ENCODE measurements around the gene RETN.
"Not testable (repeated sequence)": the region's sequence is repeated elsewhere in the genome, so short reads cannot be mapped to it uniquely, and the experiment has no call there.

RETN gene

GRCh38 chr19:7643031-7643415, 25.8 kb upstream of the RETN start:
- ATAC-seq = no peak
- no peak for TF ChIP-seq OSR1 (CRISPR knock-in tag; IDR thresholded peaks at IDR 0.05)
- no peak for TF ChIP-seq TCF4 (CRISPR knock-in tag; IDR thresholded peaks at IDR 0.05; ENCODE audit: borderline replicate concordance)
- TF ChIP-seq ARNTL (CRISPR knock-in tag; IDR thresholded peaks at IDR 0.05; ENCODE audit: borderline replicate concordance, low read depth) = no peak
- TF ChIP-seq ISL1 (CRISPR knock-in tag; IDR thresholded peaks at IDR 0.05) = no peak
- no peak for TF ChIP-seq PATZ1 (CRISPR knock-in tag; IDR thresholded peaks at IDR 0.05; ENCODE audit: borderline replicate concordance)
- no peak for TF ChIP-seq GLIS3 (CRISPR knock-in tag; IDR thresholded peaks at IDR 0.05)
- TF ChIP-seq POU6F1 (CRISPR knock-in tag; IDR thresholded peaks at IDR 0.05; ENCODE audit: borderline replicate concordance, low read depth) = no peak
- TF ChIP-seq ZFP30 (CRISPR knock-in tag; IDR thresholded peaks at IDR 0.05) = no peak
- no peak for TF ChIP-seq TOX (CRISPR knock-in tag; IDR thresholded peaks at IDR 0.05; ENCODE audit: borderline replicate concordance)
- TF ChIP-seq TSHZ2 (CRISPR knock-in tag; IDR thresholded peaks at IDR 0.05) = no peak
- TF ChIP-seq ZC3H10 (CRISPR knock-in tag; IDR thresholded peaks at IDR 0.05) = no peak
- TF ChIP-seq ESRRG (CRISPR knock-in tag; IDR thresholded peaks at IDR 0.05) = no peak
- TF ChIP-seq RARB (CRISPR knock-in tag; IDR thresholded peaks at IDR 0.05) = no peak

GRCh38 chr19:7643629-7644549, 25.0 kb upstream of the RETN start:
- ATAC-seq = not testable (repeated sequence)

- no peak for TF ChIP-seq ZFP3 (CRISPR knock-in tag; IDR thresholded peaks at IDR 0.05)
- TF ChIP-seq RARB (CRISPR knock-in tag; IDR thresholded peaks at IDR 0.05) = no peak
- TF ChIP-seq ZNF70 (CRISPR knock-in tag; IDR thresholded peaks at IDR 0.05) = no peak
- no peak for TF ChIP-seq TOX (CRISPR knock-in tag; IDR thresholded peaks at IDR 0.05; ENCODE audit: borderline replicate concordance)
- TF ChIP-seq GLIS3 (CRISPR knock-in tag; IDR thresholded peaks at IDR 0.05) = no peak
- ATAC-seq = no peak
These were observed 24.3 kb upstream of the RETN start for GRCh38 chr19:7644550-7644877.

GRCh38 chr19:7645163-7645562, 23.7 kb upstream of the RETN start:
- TF ChIP-seq ZNF70 (CRISPR knock-in tag; IDR thresholded peaks at IDR 0.05) (no peak), ARNTL (CRISPR knock-in tag; IDR thresholded peaks at IDR 0.05; ENCODE audit: borderline replicate concordance, low read depth) (no peak), SNAI2 (CRISPR knock-in tag; IDR thresholded peaks at IDR 0.05) (no peak), ZNF8 (CRISPR knock-in tag; IDR thresholded peaks at IDR 0.05) (no peak), BACH2 (CRISPR knock-in tag; IDR thresholded peaks at IDR 0.05; ENCODE audit: borderline replicate concordance) (no peak), POU6F1 (CRISPR knock-in tag; IDR thresholded peaks at IDR 0.05; ENCODE audit: borderline replicate concordance, low read depth) (no peak), PATZ1 (CRISPR knock-in tag; IDR thresholded peaks at IDR 0.05; ENCODE audit: borderline replicate concordance) (no peak)
- ATAC-seq = no peak

Measured in SK-N-SH treated with all-trans-retinoic acid at 6 μM for 48 hours (cell line).